Panc1 (cell line): ENCODE data around the gene BMP10.

ENCODE experiments used
- POLR2AphosphoS5 ChIP-seq: IDR thresholded peaks from 2 replicates; pipeline ENCODE4 v1.6.1; 2012; ENCODE audit warnings: mild to moderate bottlenecking, low read depth, low read length, moderate library complexity
- SIN3A ChIP-seq: IDR thresholded peaks from 2 replicates; pipeline ENCODE4 v1.6.1; 2012; ENCODE audit warnings: low read depth, mild to moderate bottlenecking, low read length, moderate library complexity, borderline replicate concordance; ENCODE audit not compliant: insufficient read depth
- TCF7L2 ChIP-seq: IDR thresholded peaks from 2 replicates; pipeline ENCODE4 v1.6.1; 2011; ENCODE audit warnings: mild to moderate bottlenecking, low read depth, low read length, inconsistent platforms
- TF ChIP-seq, protein P1 (sequence below): fragments of 450-650 bp; IDR thresholded peaks from 2 replicates; pipeline ENCODE4 v1.5.1; 2017; ENCODE audit warnings: mild to moderate bottlenecking
- TF ChIP-seq, protein P2 (sequence below), 2 experiments: IDR thresholded peaks; 2 replicates each; pipeline ENCODE4 v1.6.1; 2011 to 2012; ENCODE audit warnings: low read depth in 2 of 2, control low read depth in 1 of 2, low read length in 1 of 2, mild to moderate bottlenecking in 1 of 2, moderate library complexity in 1 of 2; ENCODE audit not compliant: insufficient read depth in 1 of 2

DNA sequence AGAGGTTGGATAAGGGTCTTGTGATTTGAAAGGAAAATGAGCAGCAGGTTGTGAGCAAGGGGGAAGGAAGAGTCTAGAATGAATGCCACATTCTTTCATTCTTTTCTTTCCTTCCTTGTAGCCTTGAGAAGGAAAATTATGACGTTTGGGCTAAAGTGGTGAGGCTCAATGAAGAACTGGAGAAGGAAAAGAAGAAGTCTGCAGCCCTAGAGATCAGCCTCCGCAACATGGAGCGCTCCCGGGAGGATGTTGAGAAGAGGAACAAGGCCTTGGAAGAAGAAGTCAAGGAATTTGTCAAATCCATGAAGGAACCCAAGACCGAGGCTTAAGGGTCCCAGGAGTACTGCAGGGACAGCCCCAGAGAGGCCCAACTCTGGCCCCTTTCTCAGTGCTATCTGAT, 45.3 kb downstream of the BMP10 start:
- TF ChIP-seq, protein P1, sequence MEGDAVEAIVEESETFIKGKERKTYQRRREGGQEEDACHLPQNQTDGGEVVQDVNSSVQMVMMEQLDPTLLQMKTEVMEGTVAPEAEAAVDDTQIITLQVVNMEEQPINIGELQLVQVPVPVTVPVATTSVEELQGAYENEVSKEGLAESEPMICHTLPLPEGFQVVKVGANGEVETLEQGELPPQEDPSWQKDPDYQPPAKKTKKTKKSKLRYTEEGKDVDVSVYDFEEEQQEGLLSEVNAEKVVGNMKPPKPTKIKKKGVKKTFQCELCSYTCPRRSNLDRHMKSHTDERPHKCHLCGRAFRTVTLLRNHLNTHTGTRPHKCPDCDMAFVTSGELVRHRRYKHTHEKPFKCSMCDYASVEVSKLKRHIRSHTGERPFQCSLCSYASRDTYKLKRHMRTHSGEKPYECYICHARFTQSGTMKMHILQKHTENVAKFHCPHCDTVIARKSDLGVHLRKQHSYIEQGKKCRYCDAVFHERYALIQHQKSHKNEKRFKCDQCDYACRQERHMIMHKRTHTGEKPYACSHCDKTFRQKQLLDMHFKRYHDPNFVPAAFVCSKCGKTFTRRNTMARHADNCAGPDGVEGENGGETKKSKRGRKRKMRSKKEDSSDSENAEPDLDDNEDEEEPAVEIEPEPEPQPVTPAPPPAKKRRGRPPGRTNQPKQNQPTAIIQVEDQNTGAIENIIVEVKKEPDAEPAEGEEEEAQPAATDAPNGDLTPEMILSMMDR = no peak
- TF ChIP-seq, protein P2, sequence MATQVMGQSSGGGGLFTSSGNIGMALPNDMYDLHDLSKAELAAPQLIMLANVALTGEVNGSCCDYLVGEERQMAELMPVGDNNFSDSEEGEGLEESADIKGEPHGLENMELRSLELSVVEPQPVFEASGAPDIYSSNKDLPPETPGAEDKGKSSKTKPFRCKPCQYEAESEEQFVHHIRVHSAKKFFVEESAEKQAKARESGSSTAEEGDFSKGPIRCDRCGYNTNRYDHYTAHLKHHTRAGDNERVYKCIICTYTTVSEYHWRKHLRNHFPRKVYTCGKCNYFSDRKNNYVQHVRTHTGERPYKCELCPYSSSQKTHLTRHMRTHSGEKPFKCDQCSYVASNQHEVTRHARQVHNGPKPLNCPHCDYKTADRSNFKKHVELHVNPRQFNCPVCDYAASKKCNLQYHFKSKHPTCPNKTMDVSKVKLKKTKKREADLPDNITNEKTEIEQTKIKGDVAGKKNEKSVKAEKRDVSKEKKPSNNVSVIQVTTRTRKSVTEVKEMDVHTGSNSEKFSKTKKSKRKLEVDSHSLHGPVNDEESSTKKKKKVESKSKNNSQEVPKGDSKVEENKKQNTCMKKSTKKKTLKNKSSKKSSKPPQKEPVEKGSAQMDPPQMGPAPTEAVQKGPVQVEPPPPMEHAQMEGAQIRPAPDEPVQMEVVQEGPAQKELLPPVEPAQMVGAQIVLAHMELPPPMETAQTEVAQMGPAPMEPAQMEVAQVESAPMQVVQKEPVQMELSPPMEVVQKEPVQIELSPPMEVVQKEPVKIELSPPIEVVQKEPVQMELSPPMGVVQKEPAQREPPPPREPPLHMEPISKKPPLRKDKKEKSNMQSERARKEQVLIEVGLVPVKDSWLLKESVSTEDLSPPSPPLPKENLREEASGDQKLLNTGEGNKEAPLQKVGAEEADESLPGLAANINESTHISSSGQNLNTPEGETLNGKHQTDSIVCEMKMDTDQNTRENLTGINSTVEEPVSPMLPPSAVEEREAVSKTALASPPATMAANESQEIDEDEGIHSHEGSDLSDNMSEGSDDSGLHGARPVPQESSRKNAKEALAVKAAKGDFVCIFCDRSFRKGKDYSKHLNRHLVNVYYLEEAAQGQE (IDR thresholded peaks at IDR 0.05; ENCODE audit: insufficient read depth in 1 of 2, low read depth in 2 of 2, low read length in 1 of 2) = no peak
- TF ChIP-seq POLR2AphosphoS5 (no peak), TCF7L2 (no peak), SIN3A (no peak)
